Measurements from ENCODE around the gene CHCHD6. TPM values are rescaled to one million over a fixed set of nuclear protein-coding genes. Genes with fewer than 3 reads are reported as not detected.

Gene CHCHD6
- total and polyA plus RNA-seq, 4 donors: 2.0 to 5.1 (median 3.9) TPM

GRCh38 chr3:126954141-126954842, 250.3 kb downstream of the CHCHD6 start:
- H3K36me3 ChIP-seq (ENCODE audit: control insufficient read depth in 4 of 4, insufficient read depth in 3 of 4, low read depth in 1 of 4, low read length in 3 of 4): no peaks in the 10 kb centered on the region
- no peaks in the 10 kb centered on the region for H3K4me1 ChIP-seq (ENCODE audit: control insufficient read depth in 4 of 4, insufficient read depth in 4 of 4, low read length in 3 of 4)
- H3K27ac ChIP-seq (ENCODE audit: low read depth in 1 of 2, low read length in 2 of 2): no peak overlapping the region
- H3K4me3 ChIP-seq (ENCODE audit: low read depth in 1 of 3, low read length in 3 of 3): no peak overlapping the region
- no peaks in the 10 kb centered on the region for H3K9me3 ChIP-seq (ENCODE audit: control insufficient read depth in 4 of 4, low read length in 3 of 4)
- DNase-seq (ENCODE audit: low spot score): no peak
- H3K27me3 ChIP-seq (ENCODE audit: control insufficient read depth in 4 of 4, insufficient read depth in 4 of 4, low read length in 3 of 4): no peaks in the 10 kb centered on the region
- H3K9ac ChIP-seq (ENCODE audit: low read depth in 1 of 2, low read length in 2 of 2): no peak overlapping the region
- 91% methylated on average over 10 of the region's 10 CpGs for WGBS
- TF ChIP-seq ZBTB33 (IDR thresholded peaks at IDR 0.05): no peak
- no peak for TF ChIP-seq SP1 (IDR thresholded peaks at IDR 0.05)
- TF ChIP-seq FOXA1 (IDR thresholded peaks at IDR 0.05): no peak
- TF ChIP-seq GABPA (IDR thresholded peaks at IDR 0.05 in 1 of 2, conservative IDR thresholded peaks at IDR 0.05 in 1 of 2): no peak
- no peak for TF ChIP-seq FOXA2 (IDR thresholded peaks at IDR 0.05)
- TF ChIP-seq EGR1 (IDR thresholded peaks at IDR 0.05; ENCODE audit: low read depth in 2 of 2): no peak
- TF ChIP-seq HNF4G (IDR thresholded peaks at IDR 0.05): no peak
- TF ChIP-seq NR2F2 (IDR thresholded peaks at IDR 0.05): no peak
- no peak for TF ChIP-seq CTCF (IDR thresholded peaks at IDR 0.05; ENCODE audit: low read depth, low read length, missing input control)
- TF ChIP-seq RAD21 (IDR thresholded peaks at IDR 0.05): no peak
- no peak for TF ChIP-seq HNF4A (conservative IDR thresholded peaks at IDR 0.05)
- no peak for TF ChIP-seq TAF1 (conservative IDR thresholded peaks at IDR 0.05)
- TF ChIP-seq YY1 (IDR thresholded peaks at IDR 0.05): no peak
- no peak for TF ChIP-seq REST (IDR thresholded peaks at IDR 0.05)
- no peak for TF ChIP-seq ATF3 (IDR thresholded peaks at IDR 0.05)
- no peak for TF ChIP-seq JUND (IDR thresholded peaks at IDR 0.05)
- TF ChIP-seq RXRA (IDR thresholded peaks at IDR 0.05): no peak
- no peak for TF ChIP-seq MAX (IDR thresholded peaks at IDR 0.05)

Data from liver (tissue), 9 donors.